Calu3 (cell line): ENCODE data around the gene LRP8. TPM values are rescaled to one million over a fixed set of nuclear protein-coding genes. Genes with fewer than 3 reads are reported as not detected.

ENCODE experiments used
- BruUV-seq: library from RNA; stranded (reverse); fragments of 400-500 nt; replicated peaks from 2 replicates; lab custom pipeline; 2021; lab: Mats Ljungman, UMichigan
- CTCF ChIA-PET: fragments of 300-600 bp; sonication (Branson Sonifier 250); formaldehyde crosslinking; loops from one replicate; lab custom pipeline; 2022; ENCODE audit warnings: antibody characterized with exemption; lab: Charles Lee
- DNase-seq: peaks from one replicate; pipeline ENCODE4 v3.0.0; 2022
- H3K27ac Mint-ChIP-seq: one replicate; pipeline ENCODE4 v1.8.0; 2022; ENCODE audit warnings: mixed read lengths; ENCODE audit not compliant: unreplicated experiment
- H3K27me3 Mint-ChIP-seq: one replicate; pipeline ENCODE4 v1.8.0; 2022; ENCODE audit warnings: mixed read lengths; ENCODE audit not compliant: unreplicated experiment
- H3K36me3 Mint-ChIP-seq: one replicate; pipeline ENCODE4 v1.8.0; 2022; ENCODE audit warnings: mild to moderate bottlenecking, moderate library complexity, mixed read lengths; ENCODE audit not compliant: insufficient read depth, unreplicated experiment
- H3K4me1 Mint-ChIP-seq: one replicate; pipeline ENCODE4 v1.8.0; 2022; ENCODE audit warnings: mild to moderate bottlenecking, low read depth, mixed read lengths; ENCODE audit not compliant: unreplicated experiment
- H3K4me3 Mint-ChIP-seq: one replicate; pipeline ENCODE4 v1.8.0; 2022; ENCODE audit warnings: mild to moderate bottlenecking, low read depth, moderate library complexity, mixed read lengths; ENCODE audit not compliant: unreplicated experiment
- H3K9me3 Mint-ChIP-seq: one replicate; pipeline ENCODE4 v1.8.0; 2022; ENCODE audit warnings: low read depth, mixed read lengths; ENCODE audit not compliant: unreplicated experiment
- intact Hi-C: fragments of 100-400 bp; cut with micrococcal nuclease; formaldehyde crosslinking; loops from one replicate; pipeline ENCODE4 v1.10.0; 2022; ENCODE audit not compliant: unreplicated experiment
- total RNA-seq: library from RNA; stranded (reverse); gene quantifications from 2 replicates; pipeline ENCODE4 v1.2.3, GENCODE V29; 2022
- TF ChIP-seq, protein P1 (sequence below): fragments of 200-600 bp; IDR thresholded peaks from one replicate; pipeline ENCODE4 v1.8.0; 2022; ENCODE audit warnings: antibody characterized with exemption; ENCODE audit not compliant: unreplicated experiment

LRP8 gene
- total RNA-seq, 1 experiment from 2014 or later = 104 TPM

DNA sequence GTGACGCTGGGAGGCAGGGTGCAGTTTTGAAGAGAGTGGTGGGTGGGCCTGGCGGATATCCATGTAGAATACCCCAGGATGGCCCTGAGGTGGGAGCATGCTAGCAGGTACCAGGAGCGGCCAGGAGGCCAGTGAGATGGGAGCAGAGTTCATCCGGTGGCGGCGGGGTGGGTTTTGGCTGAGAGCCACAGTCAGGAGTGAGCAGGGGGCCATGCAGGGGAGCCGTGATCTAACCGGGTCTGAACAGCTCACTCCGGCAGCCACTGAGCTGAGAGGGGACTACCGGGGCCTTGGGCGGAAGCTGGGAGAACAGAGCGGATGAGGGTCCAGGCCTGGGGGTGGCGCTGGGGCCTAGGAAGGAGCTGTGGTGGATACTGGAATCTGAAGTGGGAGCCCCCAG is 47.6 kb upstream of the LRP8 start:
- Mint-ChIP-seq H3K27me3 (peaks cover 30% of the 10 kb centered on the region), H3K36me3 (no peaks in the 10 kb centered on the region), H3K4me1 (no peaks in the 10 kb centered on the region), H3K9me3 (no peaks in the 10 kb centered on the region), H3K4me3 (no peak overlapping the region), H3K27ac (no peak overlapping the region)
- CTCF ChIA-PET = interaction anchor here (1.1 kb wide), 1 partner anchor 8 kb away, joined by 5 read pairs; no protein-coding TSS in a partner anchor
- no peak for DNase-seq
- no TSS peak for BruUV-seq
- TF ChIP-seq, protein P1, sequence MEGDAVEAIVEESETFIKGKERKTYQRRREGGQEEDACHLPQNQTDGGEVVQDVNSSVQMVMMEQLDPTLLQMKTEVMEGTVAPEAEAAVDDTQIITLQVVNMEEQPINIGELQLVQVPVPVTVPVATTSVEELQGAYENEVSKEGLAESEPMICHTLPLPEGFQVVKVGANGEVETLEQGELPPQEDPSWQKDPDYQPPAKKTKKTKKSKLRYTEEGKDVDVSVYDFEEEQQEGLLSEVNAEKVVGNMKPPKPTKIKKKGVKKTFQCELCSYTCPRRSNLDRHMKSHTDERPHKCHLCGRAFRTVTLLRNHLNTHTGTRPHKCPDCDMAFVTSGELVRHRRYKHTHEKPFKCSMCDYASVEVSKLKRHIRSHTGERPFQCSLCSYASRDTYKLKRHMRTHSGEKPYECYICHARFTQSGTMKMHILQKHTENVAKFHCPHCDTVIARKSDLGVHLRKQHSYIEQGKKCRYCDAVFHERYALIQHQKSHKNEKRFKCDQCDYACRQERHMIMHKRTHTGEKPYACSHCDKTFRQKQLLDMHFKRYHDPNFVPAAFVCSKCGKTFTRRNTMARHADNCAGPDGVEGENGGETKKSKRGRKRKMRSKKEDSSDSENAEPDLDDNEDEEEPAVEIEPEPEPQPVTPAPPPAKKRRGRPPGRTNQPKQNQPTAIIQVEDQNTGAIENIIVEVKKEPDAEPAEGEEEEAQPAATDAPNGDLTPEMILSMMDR = no peak
- intact Hi-C loops = no loop called here

DNA sequence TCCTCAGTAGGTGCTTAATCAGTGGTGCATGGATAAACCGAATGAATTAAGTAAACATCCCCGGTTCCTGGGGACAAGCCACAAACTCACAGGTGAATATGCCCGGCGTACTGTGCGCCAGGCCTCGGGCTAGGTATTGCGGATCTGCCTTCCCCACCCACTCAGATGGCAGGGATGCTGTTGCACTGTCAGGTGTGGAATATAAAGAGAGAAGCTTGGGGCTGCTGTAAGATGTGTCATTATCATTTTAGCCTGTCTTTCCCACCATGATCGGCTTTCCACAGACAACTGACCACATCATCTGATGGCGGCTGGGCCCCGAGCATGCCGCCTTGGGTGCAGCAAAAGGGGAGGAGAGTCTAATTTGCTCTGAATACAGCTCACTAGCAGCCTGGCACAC is 45.4 kb upstream of the LRP8 start:
- CTCF ChIA-PET = no interaction called here
- intact Hi-C loops = no loop called here
- H3K27ac Mint-ChIP-seq = no peak overlapping the region
- H3K36me3 Mint-ChIP-seq = no peaks in the 10 kb centered on the region
- TF ChIP-seq, protein P1 = no peak
- no peak overlapping the region for H3K4me3 Mint-ChIP-seq
- no peaks in the 10 kb centered on the region for H3K9me3 Mint-ChIP-seq
- peaks cover 24% of the 10 kb centered on the region for H3K27me3 Mint-ChIP-seq
- BruUV-seq = no TSS peak
- no peak for DNase-seq
- no peaks in the 10 kb centered on the region for H3K4me1 Mint-ChIP-seq

DNA sequence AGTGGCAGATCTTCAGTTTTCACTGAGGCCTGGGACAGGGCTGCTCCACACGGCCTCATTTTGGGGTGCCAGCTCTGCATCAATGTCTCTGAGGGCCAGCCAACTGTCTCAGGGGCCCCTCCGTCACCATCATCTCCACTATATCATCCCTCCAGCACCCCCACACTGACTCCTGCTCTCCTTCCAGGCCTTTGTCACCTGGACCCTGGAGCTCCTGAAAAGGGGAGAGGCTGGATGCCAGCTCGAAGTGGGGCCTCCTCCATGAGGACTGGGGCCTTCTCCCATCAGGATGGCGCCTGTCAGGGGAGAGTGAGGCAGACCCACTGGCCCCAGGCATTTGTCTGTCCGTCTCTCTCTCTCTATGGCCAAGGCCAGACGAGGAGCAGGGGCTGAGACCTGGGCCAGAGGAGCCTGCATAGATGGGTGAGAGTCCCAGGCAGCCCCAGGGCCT is 44.7 kb upstream of the LRP8 start:
- DNase-seq = no peak
- H3K9me3 Mint-ChIP-seq = no peaks in the 10 kb centered on the region
- BruUV-seq = no TSS peak
- TF ChIP-seq, protein P1 = no peak
- H3K27me3 Mint-ChIP-seq = peaks cover 31% of the 10 kb centered on the region
- no peak overlapping the region for H3K4me3 Mint-ChIP-seq
- CTCF ChIA-PET = no interaction called here
- no peaks in the 10 kb centered on the region for H3K36me3 Mint-ChIP-seq
- H3K27ac Mint-ChIP-seq = no peak overlapping the region
- H3K4me1 Mint-ChIP-seq = no peaks in the 10 kb centered on the region
- intact Hi-C loops = no loop called here

DNA sequence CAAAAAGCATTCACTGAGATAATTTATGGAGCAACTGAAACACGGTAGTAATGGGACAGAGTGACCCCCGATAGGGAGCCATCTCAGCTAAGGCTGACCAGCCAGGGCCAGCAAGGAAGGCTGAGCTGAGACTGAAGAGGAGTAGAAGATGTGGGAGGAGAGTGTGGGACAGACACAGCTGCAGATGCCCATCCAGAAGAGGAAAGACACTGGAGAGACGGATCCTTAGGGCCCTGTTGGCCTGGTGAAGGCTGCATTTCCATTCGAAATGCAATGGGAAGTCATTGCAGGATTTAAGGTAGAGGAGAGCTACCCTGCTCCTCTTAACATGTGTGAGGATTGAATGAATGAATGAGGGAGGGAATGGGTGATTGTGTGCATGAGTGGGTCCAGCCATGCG is 44.0 kb upstream of the LRP8 start:
- CTCF ChIA-PET = interaction anchor here (0.6 kb wide), 1 partner anchor 18 kb away, joined by 4 read pairs; no protein-coding TSS in a partner anchor
- no TSS peak for BruUV-seq
- Mint-ChIP-seq H3K36me3 (no peaks in the 10 kb centered on the region), H3K27ac (no peak overlapping the region), H3K4me1 (no peaks in the 10 kb centered on the region), H3K27me3 (peaks cover 35% of the 10 kb centered on the region), H3K4me3 (no peak overlapping the region), H3K9me3 (no peaks in the 10 kb centered on the region)
- no peak for DNase-seq
- intact Hi-C loops = no loop called here
- TF ChIP-seq, protein P1 = no peak
